HG02798 (cell line): ENCODE results near the gene ZDHHC13.
"Not testable (repeated sequence)": the region's sequence is repeated elsewhere in the genome, so short reads cannot be mapped to it uniquely, and the experiment has no call there.

ENCODE experiments used
- ATAC-seq: cut with Tn5 transposase; IDR thresholded peaks from one replicate; pipeline ENCODE4 v1.9.1; 2021; ENCODE audit warnings: mild to moderate bottlenecking; ENCODE audit not compliant: unreplicated experiment, poor library complexity

Gene ZDHHC13

DNA sequence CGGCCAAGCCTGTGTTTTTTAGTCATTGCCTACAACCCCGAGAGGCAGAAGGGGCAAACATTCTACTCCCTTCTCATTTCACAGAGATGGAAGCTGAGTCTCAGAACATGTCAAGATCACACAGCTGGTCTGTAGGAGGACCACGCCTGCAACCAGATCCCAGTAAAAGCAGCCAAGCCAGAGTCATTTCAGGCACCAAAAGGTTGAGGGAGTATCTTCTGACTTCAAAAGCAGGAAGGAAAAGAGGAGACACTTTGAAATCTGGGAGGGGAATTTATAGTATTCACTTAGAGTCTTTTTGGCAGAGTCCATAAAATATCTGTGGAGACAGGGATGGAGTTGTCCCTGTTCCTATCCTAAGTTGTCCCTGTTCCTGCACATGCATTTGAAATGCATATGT is 17.9 kb upstream of the ZDHHC13 start:
- no peak for ATAC-seq

DNA sequence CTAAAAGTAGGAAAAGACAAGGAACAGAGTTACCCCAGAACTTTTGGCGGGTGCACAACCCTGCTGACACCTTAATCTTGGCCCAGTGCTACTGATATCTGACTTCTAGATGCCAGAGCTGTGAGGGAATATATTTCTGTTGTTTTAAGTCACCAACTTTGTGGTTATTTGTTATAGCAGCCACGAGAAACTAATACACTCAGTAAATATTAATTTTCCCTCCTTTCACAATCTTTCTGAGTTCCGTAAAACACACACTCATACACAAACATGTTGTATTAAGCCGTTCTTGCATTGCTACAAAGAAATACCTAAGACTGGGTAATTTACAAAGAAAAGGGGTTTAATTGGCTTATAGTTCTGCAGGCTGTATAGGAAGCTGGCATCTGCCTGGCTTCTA is 16.1 kb upstream of the ZDHHC13 start:
- ATAC-seq, result no peak

GRCh38 chr11:19101796-19102520 is 15.0 kb upstream of the ZDHHC13 start:
- ATAC-seq, result no peak

- ATAC-seq, result no peak
Measured at GRCh38 chr11:19102521-19102900, 14.5 kb upstream of the ZDHHC13 start.

GRCh38 chr11:19105011-19105410 is 12.0 kb upstream of the ZDHHC13 start:
- no peak for ATAC-seq

GRCh38 chr11:19107125-19107524 is 9.8 kb upstream of the ZDHHC13 start:
- no peak for ATAC-seq

GRCh38 chr11:19110295-19110694 is 6.7 kb upstream of the ZDHHC13 start:
- ATAC-seq, result no peak

DNA sequence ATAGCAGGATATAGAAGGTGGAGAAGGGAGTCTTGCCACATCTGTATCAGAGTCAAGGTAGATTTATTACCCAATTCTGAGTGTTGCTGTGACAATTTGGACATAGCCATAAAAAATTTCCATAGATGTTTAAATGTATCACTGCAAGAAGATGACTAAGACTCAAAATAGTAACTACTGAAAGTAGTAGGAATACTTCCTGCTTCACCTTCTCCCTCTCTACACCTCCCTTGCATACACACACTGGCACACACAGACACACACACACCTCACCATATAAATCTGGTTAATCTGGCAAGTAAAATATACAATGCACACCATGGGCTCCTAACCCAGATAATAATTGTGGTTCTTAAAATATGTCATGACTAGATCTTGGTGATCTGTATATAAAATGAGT is 5.2 kb upstream of the ZDHHC13 start:
- no peak for ATAC-seq

DNA sequence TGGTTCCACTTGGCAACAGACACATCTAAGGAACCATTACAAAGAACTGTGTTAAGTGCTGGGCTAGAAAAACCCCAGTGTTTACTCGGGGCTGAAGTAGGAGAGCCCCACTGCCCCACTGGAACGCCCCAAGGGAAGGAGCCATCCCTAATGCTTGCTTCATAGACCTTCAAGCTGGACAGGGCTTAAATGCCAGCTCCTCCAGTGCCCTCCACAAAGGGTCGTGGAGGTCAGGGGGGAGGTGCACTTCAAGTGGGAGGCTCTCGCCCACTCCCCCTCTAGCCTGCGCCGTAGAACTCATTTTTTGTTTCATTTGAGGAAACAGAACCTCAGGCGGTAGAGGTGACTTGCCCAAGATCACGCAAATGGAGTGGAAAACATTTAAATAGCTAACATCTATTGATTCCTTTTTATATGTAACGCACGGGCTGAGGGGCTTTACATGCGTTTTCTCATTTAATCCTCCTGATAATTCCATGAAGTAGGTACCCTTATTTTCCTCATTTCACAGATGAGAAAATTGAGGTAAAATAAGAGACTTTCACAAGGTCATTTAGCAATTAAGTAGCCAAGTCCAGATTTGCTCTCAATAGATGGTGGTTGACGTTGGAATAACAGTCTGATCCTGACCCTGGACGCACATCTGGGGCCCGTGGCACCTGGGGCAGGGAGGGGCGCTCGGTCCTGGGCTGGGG is 545 bp upstream of the ZDHHC13 start:
- no peak for ATAC-seq

- no peak for ATAC-seq
Measured at GRCh38 chr11:19117760-19118097, 761 bp downstream of the ZDHHC13 start.

- no peak for ATAC-seq
Measured at GRCh38 chr11:19121646-19122045, 4.7 kb downstream of the ZDHHC13 start.

DNA sequence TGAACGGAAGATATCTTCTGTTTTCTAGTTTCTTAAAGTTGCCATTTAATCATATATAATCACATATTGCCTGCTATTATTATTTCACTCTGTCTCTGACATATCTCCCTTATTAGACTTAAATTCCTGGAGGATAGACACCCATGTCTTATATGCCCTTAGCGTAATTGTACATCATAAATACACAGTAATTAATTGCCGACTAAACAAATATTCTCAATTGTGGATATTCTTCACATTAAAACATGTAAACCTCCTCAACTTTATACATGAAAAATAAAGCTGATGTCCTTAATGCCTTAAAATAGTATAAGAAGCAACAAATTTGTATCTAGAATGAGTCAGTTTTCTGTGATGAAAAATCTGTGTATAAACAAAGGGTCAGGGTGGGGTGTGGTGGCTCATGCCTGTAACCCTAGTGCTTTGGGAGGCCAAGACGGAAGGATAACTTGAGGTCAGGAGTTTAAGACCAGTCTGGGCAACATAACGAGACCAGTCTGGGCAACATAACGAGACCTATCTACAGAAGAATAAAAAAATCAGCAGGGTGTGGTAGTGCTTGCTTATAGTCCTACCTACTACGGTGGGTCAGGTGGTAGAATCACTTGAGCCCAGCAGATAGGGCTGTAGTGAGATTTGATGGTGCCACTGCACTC is 6.1 kb downstream of the ZDHHC13 start:
- no peak for ATAC-seq

GRCh38 chr11:19126562-19127325 is 9.8 kb downstream of the ZDHHC13 start:
- ATAC-seq, result not testable (repeated sequence)

- no peak for ATAC-seq
Measured at GRCh38 chr11:19134004-19134403, 17.0 kb downstream of the ZDHHC13 start.

- not testable (repeated sequence) for ATAC-seq
Measured at GRCh38 chr11:19136884-19137283, 19.9 kb downstream of the ZDHHC13 start.

GRCh38 chr11:19145319-19145718 is 28.4 kb downstream of the ZDHHC13 start:
- ATAC-seq, result no peak

- ATAC-seq, result no peak
Measured at GRCh38 chr11:19156892-19157291, 39.9 kb downstream of the ZDHHC13 start.

DNA sequence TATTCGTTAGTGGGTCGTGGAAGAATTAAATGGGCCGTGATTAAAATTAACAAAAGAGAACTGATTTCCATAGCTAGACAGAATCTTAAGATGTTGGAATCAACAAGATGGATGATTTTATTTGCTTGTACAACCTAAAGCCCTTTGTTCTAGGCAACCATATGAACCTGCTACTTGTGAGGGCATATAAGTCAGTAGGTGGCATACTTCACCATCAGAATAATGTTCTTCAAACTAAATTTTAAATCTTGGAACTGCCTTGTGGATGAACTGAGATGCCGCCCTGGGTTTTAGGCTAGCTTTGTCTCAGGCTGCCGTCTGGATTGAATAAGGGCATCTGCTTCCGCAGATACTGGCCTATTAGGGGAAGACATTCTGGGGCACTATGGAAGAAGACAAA is 43.9 kb downstream of the ZDHHC13 start:
- ATAC-seq, result no peak

GRCh38 chr11:19161651-19162050 is 44.7 kb downstream of the ZDHHC13 start:
- ATAC-seq, result no peak

DNA sequence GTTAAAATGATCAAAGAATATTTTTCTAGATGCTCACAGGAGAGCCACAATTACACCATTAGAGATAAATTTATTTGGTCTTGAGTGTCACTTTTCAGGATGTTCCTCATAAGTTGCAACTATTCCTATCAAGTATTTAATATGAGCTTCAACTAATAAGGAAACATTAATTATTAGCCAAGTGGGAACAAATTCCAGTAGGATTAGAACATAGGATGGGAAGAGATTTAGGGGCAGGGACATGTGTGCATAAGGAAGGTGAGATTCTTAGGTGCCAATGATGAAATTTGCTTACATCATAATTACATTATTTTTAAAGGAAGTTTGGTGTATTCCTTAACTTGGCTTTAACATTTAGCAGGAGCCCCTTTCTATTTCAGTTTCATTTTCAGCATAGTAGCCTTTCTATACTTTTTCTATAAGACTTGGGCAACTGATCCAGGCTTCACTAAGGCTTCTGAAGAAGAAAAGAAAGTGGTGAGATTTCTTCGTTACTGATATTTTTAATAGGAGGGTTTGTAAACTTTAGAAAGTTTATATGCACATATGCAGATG is 46.1 kb downstream of the ZDHHC13 start:
- ATAC-seq, result no peak

DNA sequence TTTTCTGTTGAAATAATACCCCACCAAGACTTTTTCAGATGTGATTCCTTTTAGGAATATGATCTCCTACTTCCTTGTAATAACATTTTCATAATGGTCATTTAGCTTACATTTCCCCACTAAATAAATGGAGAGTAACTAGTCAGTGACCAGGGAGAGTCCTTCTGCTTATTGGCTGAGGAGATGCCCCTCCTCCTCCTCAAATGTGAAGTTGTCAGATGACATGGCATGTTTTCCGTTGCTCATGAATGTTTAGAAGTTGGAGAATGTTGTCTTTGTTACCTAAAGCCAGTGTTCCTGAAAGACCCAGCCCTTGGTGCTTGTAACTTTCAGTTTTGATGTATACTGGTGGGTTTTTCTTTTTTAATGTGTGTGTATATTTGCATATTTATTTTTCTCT is 46.6 kb downstream of the ZDHHC13 start:
- no peak for ATAC-seq
